ENCODE data around the gene SRR. TPM values are rescaled to one million over a fixed set of nuclear protein-coding genes. Genes with fewer than 3 reads are reported as not detected.

The SRR gene
- polyA plus RNA-seq, 1 donor: 18.3 TPM

DNA sequence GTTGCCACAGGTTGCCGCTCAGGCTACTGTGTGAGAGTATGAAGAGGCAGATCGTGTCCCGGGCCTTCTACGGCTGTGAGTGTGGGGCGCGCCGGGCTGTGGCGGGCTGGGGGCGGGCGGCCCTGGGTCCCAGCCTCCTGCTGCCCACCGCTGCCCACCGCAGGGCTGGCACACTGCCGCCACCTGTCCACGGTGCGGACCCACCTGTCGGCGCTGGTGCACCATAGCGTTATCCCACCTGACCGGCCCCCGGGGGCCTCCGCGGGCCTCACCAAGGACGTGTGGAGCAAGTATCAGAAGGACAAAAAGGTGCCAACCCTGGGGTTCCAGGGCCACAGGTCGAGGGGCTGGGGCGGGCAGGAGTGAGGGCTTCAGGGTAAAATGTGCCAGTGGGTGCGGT, 68.4 kb downstream of the SRR start:
- DNase-seq: no peak

- DNase-seq: no peak
Observed at GRCh38 chr17:2372681-2373080, 68.9 kb downstream of the SRR start.

GRCh38 chr17:2373179-2373578, 69.4 kb downstream of the SRR start:
- no peak for DNase-seq

Other genes starting within 250 kb of the SRR start
- gene HIC1, start 248.8 kb upstream of the SRR start, polyA plus RNA-seq (ENCODE audit: insufficient read length): 33.7 TPM
- 21.0 TPM for gene SMG6, start 165 bp upstream of the SRR start, polyA plus RNA-seq (ENCODE audit: insufficient read length)
- 38.2 TPM for gene TSR1, start 32.5 kb downstream of the SRR start, polyA plus RNA-seq (ENCODE audit: insufficient read length)
- 53.5 TPM for gene SGSM2, start 33.6 kb downstream of the SRR start, polyA plus RNA-seq (ENCODE audit: insufficient read length)
- gene MNT, start 97.1 kb downstream of the SRR start, polyA plus RNA-seq (ENCODE audit: insufficient read length): 20.3 TPM
- 23.9 TPM for gene METTL16, start 207.9 kb downstream of the SRR start, polyA plus RNA-seq (ENCODE audit: insufficient read length)

Measured in hindlimb muscle (tissue), 1 donor.